ENCODE measurements around the gene DCTN3. TPM values are rescaled to one million over a fixed set of nuclear protein-coding genes. Genes with fewer than 3 reads are reported as not detected.

DCTN3 gene
- total RNA-seq, 1 donor from 2014 or later = 67.8 TPM

- H3K4me1 ChIP-seq (ENCODE audit: control insufficient read depth in 3 of 3, insufficient read depth in 3 of 3, low read length in 3 of 3) = peaks cover 27 to 48% (median 42%) of the 10 kb centered on the region in 3 donors
- H3K27me3 ChIP-seq (ENCODE audit: control insufficient read depth in 3 of 3, insufficient read depth in 3 of 3, low read length in 3 of 3) = peaks cover 7 to 33% (median 10%) of the 10 kb centered on the region in 3 donors
- H3K27ac ChIP-seq (ENCODE audit: low read depth, low read length) = no peak overlapping the region
- no peak overlapping the region for H3K9ac ChIP-seq (ENCODE audit: low read depth in 1 of 3, low read length in 3 of 3)
- H3K36me3 ChIP-seq (ENCODE audit: control insufficient read depth in 3 of 3, insufficient read depth in 3 of 3, low read length in 3 of 3) = peaks cover 0 to 4% (median 0%) of the 10 kb centered on the region in 3 donors
- no peak overlapping the region for H3K4me3 ChIP-seq (ENCODE audit: low read length in 3 of 3)
- H3K9me3 ChIP-seq (ENCODE audit: control insufficient read depth in 3 of 3, low read length in 3 of 3) = no peaks in the 10 kb centered on the region
Measured at GRCh38 chr9:34582787-34583186, 37.5 kb downstream of the DCTN3 start.

- Histone ChIP-seq H3K4me3 (ENCODE audit: low read length in 3 of 3) (no peak overlapping the region), H3K27ac (ENCODE audit: low read depth, low read length) (no peak overlapping the region), H3K36me3 (ENCODE audit: control insufficient read depth in 3 of 3, insufficient read depth in 3 of 3, low read length in 3 of 3) (peaks cover 0 to 4% (median under 1%) of the 10 kb centered on the region in 3 donors), H3K9ac (ENCODE audit: low read depth in 1 of 3, low read length in 3 of 3) (no peak overlapping the region), H3K9me3 (ENCODE audit: control insufficient read depth in 3 of 3, low read length in 3 of 3) (no peaks in the 10 kb centered on the region), H3K27me3 (ENCODE audit: control insufficient read depth in 3 of 3, insufficient read depth in 3 of 3, low read length in 3 of 3) (peaks cover 5 to 36% (median 10%) of the 10 kb centered on the region in 3 donors), H3K4me1 (ENCODE audit: control insufficient read depth in 3 of 3, insufficient read depth in 3 of 3, low read length in 3 of 3) (peaks cover 22 to 37% (median 30%) of the 10 kb centered on the region in 3 donors)
Measured at GRCh38 chr9:34581318-34581717, 39.0 kb downstream of the DCTN3 start.

GRCh38 chr9:34580358-34580757 lies 39.9 kb downstream of the DCTN3 start:
- peaks cover 16 to 29% (median 24%) of the 10 kb centered on the region in 3 donors for H3K4me1 ChIP-seq (ENCODE audit: control insufficient read depth in 3 of 3, insufficient read depth in 3 of 3, low read length in 3 of 3)
- peaks cover 0 to 31% (median 10%) of the 10 kb centered on the region in 3 donors for H3K27me3 ChIP-seq (ENCODE audit: control insufficient read depth in 3 of 3, insufficient read depth in 3 of 3, low read length in 3 of 3)
- no peak overlapping the region for H3K9ac ChIP-seq (ENCODE audit: low read depth in 1 of 3, low read length in 3 of 3)
- H3K36me3 ChIP-seq (ENCODE audit: control insufficient read depth in 3 of 3, insufficient read depth in 3 of 3, low read length in 3 of 3) = peaks cover 0 to 4% (median 2%) of the 10 kb centered on the region in 3 donors
- H3K27ac ChIP-seq (ENCODE audit: low read depth, low read length) = no peak overlapping the region
- no peaks in the 10 kb centered on the region for H3K9me3 ChIP-seq (ENCODE audit: control insufficient read depth in 3 of 3, low read length in 3 of 3)
- H3K4me3 ChIP-seq (ENCODE audit: low read length in 3 of 3) = no peak overlapping the region

GRCh38 chr9:34579808-34580163 lies 40.5 kb downstream of the DCTN3 start:
- no peaks in the 10 kb centered on the region for H3K9me3 ChIP-seq (ENCODE audit: control insufficient read depth in 3 of 3, low read length in 3 of 3)
- H3K36me3 ChIP-seq (ENCODE audit: control insufficient read depth in 3 of 3, insufficient read depth in 3 of 3, low read length in 3 of 3) = peaks cover 0 to 4% (median 2%) of the 10 kb centered on the region in 3 donors
- H3K4me1 ChIP-seq (ENCODE audit: control insufficient read depth in 3 of 3, insufficient read depth in 3 of 3, low read length in 3 of 3) = peaks cover 10 to 24% (median 18%) of the 10 kb centered on the region in 3 donors
- no peak overlapping the region for H3K4me3 ChIP-seq (ENCODE audit: low read length in 3 of 3)
- peaks cover 0 to 25% (median 10%) of the 10 kb centered on the region in 3 donors for H3K27me3 ChIP-seq (ENCODE audit: control insufficient read depth in 3 of 3, insufficient read depth in 3 of 3, low read length in 3 of 3)
- H3K27ac ChIP-seq (ENCODE audit: low read depth, low read length) = no peak overlapping the region
- H3K9ac ChIP-seq (ENCODE audit: low read depth in 1 of 3, low read length in 3 of 3) = peak overlapping the region in 1 of 3 donors; percentile 21

- no peak overlapping the region for H3K9ac ChIP-seq (ENCODE audit: low read depth in 1 of 3, low read length in 3 of 3)
- no peak overlapping the region for H3K4me3 ChIP-seq (ENCODE audit: low read length in 3 of 3)
- peaks cover 0 to 23% (median 10%) of the 10 kb centered on the region in 3 donors for H3K27me3 ChIP-seq (ENCODE audit: control insufficient read depth in 3 of 3, insufficient read depth in 3 of 3, low read length in 3 of 3)
- H3K27ac ChIP-seq (ENCODE audit: low read depth, low read length) = no peak overlapping the region
- no peaks in the 10 kb centered on the region for H3K9me3 ChIP-seq (ENCODE audit: control insufficient read depth in 3 of 3, low read length in 3 of 3)
- peaks cover 6 to 19% (median 14%) of the 10 kb centered on the region in 3 donors for H3K4me1 ChIP-seq (ENCODE audit: control insufficient read depth in 3 of 3, insufficient read depth in 3 of 3, low read length in 3 of 3)
- peaks cover 0 to 4% (median 3%) of the 10 kb centered on the region in 3 donors for H3K36me3 ChIP-seq (ENCODE audit: control insufficient read depth in 3 of 3, insufficient read depth in 3 of 3, low read length in 3 of 3)
Measured at GRCh38 chr9:34579104-34579807, 41.0 kb downstream of the DCTN3 start.

- H3K4me1 ChIP-seq (ENCODE audit: control insufficient read depth in 3 of 3, insufficient read depth in 3 of 3, low read length in 3 of 3) = peaks cover 0 to 13% (median 7%) of the 10 kb centered on the region in 3 donors
- H3K9ac ChIP-seq (ENCODE audit: low read depth in 1 of 3, low read length in 3 of 3) = no peak overlapping the region
- H3K27me3 ChIP-seq (ENCODE audit: control insufficient read depth in 3 of 3, insufficient read depth in 3 of 3, low read length in 3 of 3) = peaks cover 0 to 23% (median 10%) of the 10 kb centered on the region in 3 donors
- H3K36me3 ChIP-seq (ENCODE audit: control insufficient read depth in 3 of 3, insufficient read depth in 3 of 3, low read length in 3 of 3) = peaks cover 0 to 4% (median 4%) of the 10 kb centered on the region in 3 donors
- H3K27ac ChIP-seq (ENCODE audit: low read depth, low read length) = no peak overlapping the region
- H3K9me3 ChIP-seq (ENCODE audit: control insufficient read depth in 3 of 3, low read length in 3 of 3) = no peaks in the 10 kb centered on the region
- no peak overlapping the region for H3K4me3 ChIP-seq (ENCODE audit: low read length in 3 of 3)
Measured at GRCh38 chr9:34578241-34579103, 41.8 kb downstream of the DCTN3 start.

GRCh38 chr9:34577400-34578240 lies 42.7 kb downstream of the DCTN3 start:
- Histone ChIP-seq H3K36me3 (ENCODE audit: control insufficient read depth in 3 of 3, insufficient read depth in 3 of 3, low read length in 3 of 3) (peaks cover 0 to 5% (median 4%) of the 10 kb centered on the region in 3 donors), H3K9me3 (ENCODE audit: control insufficient read depth in 3 of 3, low read length in 3 of 3) (no peaks in the 10 kb centered on the region), H3K27ac (ENCODE audit: low read depth, low read length) (no peak overlapping the region), H3K27me3 (ENCODE audit: control insufficient read depth in 3 of 3, insufficient read depth in 3 of 3, low read length in 3 of 3) (peaks cover 0 to 20% (median 10%) of the 10 kb centered on the region in 3 donors), H3K4me3 (ENCODE audit: low read length in 3 of 3) (no peak overlapping the region), H3K9ac (ENCODE audit: low read depth in 1 of 3, low read length in 3 of 3) (no peak overlapping the region), H3K4me1 (ENCODE audit: control insufficient read depth in 3 of 3, insufficient read depth in 3 of 3, low read length in 3 of 3) (peaks cover 0 to 6% (median 3%) of the 10 kb centered on the region in 3 donors)

GRCh38 chr9:34576597-34577399 lies 43.5 kb downstream of the DCTN3 start:
- Histone ChIP-seq H3K4me3 (ENCODE audit: low read length in 3 of 3) (no peak overlapping the region), H3K9ac (ENCODE audit: low read depth in 1 of 3, low read length in 3 of 3) (no peak overlapping the region), H3K9me3 (ENCODE audit: control insufficient read depth in 3 of 3, low read length in 3 of 3) (no peaks in the 10 kb centered on the region), H3K27me3 (ENCODE audit: control insufficient read depth in 3 of 3, insufficient read depth in 3 of 3, low read length in 3 of 3) (peaks cover 0 to 20% (median 10%) of the 10 kb centered on the region in 3 donors), H3K36me3 (ENCODE audit: control insufficient read depth in 3 of 3, insufficient read depth in 3 of 3, low read length in 3 of 3) (peaks cover 0 to 5% (median 4%) of the 10 kb centered on the region in 3 donors), H3K27ac (ENCODE audit: low read depth, low read length) (no peak overlapping the region), H3K4me1 (ENCODE audit: control insufficient read depth in 3 of 3, insufficient read depth in 3 of 3, low read length in 3 of 3) (peaks cover 1 to 10% (median 10%) of the 10 kb centered on the region in 3 donors)
